BLaER1 treated with 17β-estradiol and CSF1 and Interleukin-3, amounts not matched to agents 10 nM and 100 nM (cell line): ENCODE results near the gene RCC2.
"Not testable (repeated sequence)": the region's sequence is repeated elsewhere in the genome, so short reads cannot be mapped to it uniquely, and the experiment has no call there.

Experiments used
- H3K27ac ChIP-seq, 11 experiments: shearing (Covaris generic); formaldehyde crosslinking; 2 replicates each; pipeline ENCODE4 v1.8.1; 2022
- H3K27me3 ChIP-seq, 11 experiments: shearing (Covaris generic); formaldehyde crosslinking; 2 replicates each; pipeline ENCODE4 v1.8.1; 2022
- H3K36me3 ChIP-seq, 11 experiments: shearing (Covaris generic); formaldehyde crosslinking; 2 replicates each; pipeline ENCODE4 v1.8.1; 2022
- H3K4me1 ChIP-seq, 10 experiments: shearing (Covaris generic); formaldehyde crosslinking; 2 replicates each; pipeline ENCODE4 v1.8.1; 2022
- H3K4me2 ChIP-seq, 11 experiments: shearing (Covaris generic); formaldehyde crosslinking; 2 replicates each; pipeline ENCODE4 v1.8.1; 2022
- H3K4me3 ChIP-seq, 10 experiments: shearing (Covaris generic); formaldehyde crosslinking; 2 replicates each; pipeline ENCODE4 v1.8.1; 2022
- H3K9ac ChIP-seq, 11 experiments: shearing (Covaris generic); formaldehyde crosslinking; 2 replicates each; pipeline ENCODE4 v1.8.1; 2022
- H3K9me3 ChIP-seq, 11 experiments: shearing (Covaris generic); formaldehyde crosslinking; replicated peaks in 1 of 11; 2 replicates each; pipeline ENCODE4 v1.8.1; 2022
- H4K20me1 ChIP-seq, 11 experiments: shearing (Covaris generic); formaldehyde crosslinking; 2 replicates each; pipeline ENCODE4 v1.8.1; 2022
- Cebpa-rat ChIP-seq, 11 experiments: shearing (Covaris generic); IDR thresholded peaks; 2 replicates each; pipeline ENCODE4 v1.8.1; 2022

The RCC2 gene

GRCh38 chr1:17439250-17440073 is at the start of gene RCC2:
TSS of gene RCC2 (minus strand) at chr1:17439677. CDS start at chr1:17438514, 1,163 bp downstream.
- peaks cover 30 to 36% (median 31%) of the 10 kb centered on the region in 11 experiments for H4K20me1 ChIP-seq
- peak within 1 kb of the TSS; percentile 97 to 100 (median 100) for H3K9ac ChIP-seq
- peak within 1 kb of the TSS; percentile 76 to 94 (median 90) for H3K4me2 ChIP-seq
- no peaks in the 10 kb centered on the region; a peak in 1 of 22 replicates for H3K9me3 ChIP-seq
- H3K36me3 ChIP-seq: peaks cover 10 to 33% (median 30%) of the 10 kb centered on the region in 11 experiments
- TF ChIP-seq Cebpa-rat (IDR thresholded peaks at IDR 0.05): no peak
- peak within 1 kb of the TSS; percentile 87 to 100 (median 99) for H3K4me3 ChIP-seq
- H3K4me1 ChIP-seq: peaks cover 46 to 52% (median 49%) of the 10 kb centered on the region in 10 experiments
- peak within 1 kb of the TSS; percentile 83 to 100 (median 100) for H3K27ac ChIP-seq
- H3K27me3 ChIP-seq: peaks cover 0 to 5% (median 0%) of the 10 kb centered on the region in 11 experiments; a peak in 2 of 22 replicates

- no peak overlapping the region for H3K27ac ChIP-seq
- H3K27me3 ChIP-seq: no peaks in the 10 kb centered on the region
- TF ChIP-seq Cebpa-rat (IDR thresholded peaks at IDR 0.05): no peak
- H4K20me1 ChIP-seq: no peaks in the 10 kb centered on the region
- H3K4me2 ChIP-seq: no peak overlapping the region
- no peaks in the 10 kb centered on the region for H3K9me3 ChIP-seq
- H3K4me1 ChIP-seq: peaks cover 0 to 18% (median 11%) of the 10 kb centered on the region in 10 experiments; a peak in 12 of 20 replicates
- no peak overlapping the region for H3K4me3 ChIP-seq
- no peak overlapping the region for H3K9ac ChIP-seq
- H3K36me3 ChIP-seq: no peaks in the 10 kb centered on the region
These were observed 46.8 kb upstream of the RCC2 start for GRCh38 chr1:17486242-17486641.

GRCh38 chr1:17485281-17485680 is 45.8 kb upstream of the RCC2 start:
- TF ChIP-seq Cebpa-rat (IDR thresholded peaks at IDR 0.05): no peak

DNA sequence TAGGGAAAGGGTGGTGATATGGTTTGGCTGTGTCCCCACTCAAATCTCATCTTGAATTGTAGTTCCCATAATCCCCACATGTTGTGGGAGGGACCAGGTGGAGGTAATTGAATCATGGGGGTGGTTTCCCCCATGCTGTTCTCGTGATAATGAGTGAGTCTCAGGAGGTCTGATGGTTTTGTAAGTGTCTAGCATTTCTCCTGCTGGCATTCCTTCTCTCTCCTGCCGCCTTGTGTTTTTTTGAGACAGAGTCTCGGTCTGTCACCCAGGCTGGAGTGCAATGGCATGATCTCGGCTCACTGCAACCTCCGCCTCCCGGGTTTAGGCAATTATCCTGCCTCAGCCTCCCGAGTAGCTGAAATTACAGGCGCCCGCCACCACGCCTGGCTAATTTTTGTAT is 42.5 kb upstream of the RCC2 start:
- H3K4me2 ChIP-seq, H3K36me3 ChIP-seq, H4K20me1 ChIP-seq, H3K4me1 ChIP-seq, H3K9ac ChIP-seq, H3K27ac ChIP-seq, H3K27me3 ChIP-seq, H3K4me3 ChIP-seq, H3K9me3 ChIP-seq: not testable (repeated sequence)

More at GRCh38 chr1:17485281-17485680, 45.8 kb upstream of the RCC2 start:
- Histone ChIP-seq H3K4me2 (no peak overlapping the region), H3K9me3 (no peaks in the 10 kb centered on the region), H3K9ac (no peak overlapping the region), H3K27me3 (no peaks in the 10 kb centered on the region), H3K36me3 (no peaks in the 10 kb centered on the region), H4K20me1 (no peaks in the 10 kb centered on the region), H3K4me1 (peaks cover 0 to 18% (median 11%) of the 10 kb centered on the region in 10 experiments; a peak in 12 of 20 replicates), H3K27ac (no peak overlapping the region), H3K4me3 (no peak overlapping the region)

GRCh38 chr1:17480846-17481245 is 41.4 kb upstream of the RCC2 start:
- H3K4me3 ChIP-seq: no peak overlapping the region
- no peak overlapping the region for H3K4me2 ChIP-seq
- TF ChIP-seq Cebpa-rat (IDR thresholded peaks at IDR 0.05): no peak
- H3K27me3 ChIP-seq: no peaks in the 10 kb centered on the region
- H3K9me3 ChIP-seq: no peaks in the 10 kb centered on the region
- H3K4me1 ChIP-seq: no peaks in the 10 kb centered on the region
- H3K36me3 ChIP-seq: no peaks in the 10 kb centered on the region
- H4K20me1 ChIP-seq: no peaks in the 10 kb centered on the region
- H3K27ac ChIP-seq: no peak overlapping the region
- no peak overlapping the region for H3K9ac ChIP-seq

- no peaks in the 10 kb centered on the region for H3K9me3 ChIP-seq
- no peak overlapping the region for H3K27ac ChIP-seq
- no peak overlapping the region for H3K4me3 ChIP-seq
- no peaks in the 10 kb centered on the region for H3K4me1 ChIP-seq
- no peak for TF ChIP-seq Cebpa-rat (IDR thresholded peaks at IDR 0.05)
- H3K27me3 ChIP-seq: no peaks in the 10 kb centered on the region
- H3K4me2 ChIP-seq: no peak overlapping the region
- no peak overlapping the region for H3K9ac ChIP-seq
- H3K36me3 ChIP-seq: no peaks in the 10 kb centered on the region
- H4K20me1 ChIP-seq: no peaks in the 10 kb centered on the region
These were observed 36.3 kb upstream of the RCC2 start for GRCh38 chr1:17475752-17476151.

DNA sequence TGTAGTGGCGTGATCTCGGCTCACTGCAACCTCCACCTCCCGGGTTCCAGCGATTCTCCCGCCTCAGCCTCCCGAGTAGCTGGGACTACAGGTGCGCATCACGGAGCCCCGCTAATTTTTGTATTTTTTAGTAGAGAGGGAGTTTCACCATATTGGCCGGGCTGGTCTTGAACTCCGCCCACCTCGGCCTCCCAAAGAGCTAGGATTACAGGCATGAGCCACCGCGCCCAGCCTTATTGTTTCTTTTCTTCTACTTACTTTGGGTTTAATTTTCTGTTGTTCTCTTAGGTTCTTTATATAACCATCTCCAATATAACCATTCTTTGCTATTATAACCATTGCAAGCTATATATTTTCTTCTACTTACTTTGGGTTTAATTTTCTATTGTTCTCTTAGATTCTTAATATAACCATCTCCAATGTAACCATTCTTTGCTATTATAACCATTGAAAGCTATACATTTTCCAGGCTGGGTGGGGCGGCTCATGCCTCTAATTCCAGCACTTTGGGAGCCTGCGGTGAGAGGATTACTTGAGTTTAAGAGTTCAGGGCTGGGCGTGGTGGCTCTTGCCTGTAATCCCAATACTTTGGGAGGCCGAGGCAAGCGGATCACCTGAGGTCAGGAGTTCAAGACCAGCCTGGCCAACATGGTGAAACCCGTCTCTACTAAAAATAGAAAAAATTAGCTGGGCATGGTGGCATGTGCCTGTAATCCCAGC is 35.5 kb upstream of the RCC2 start:
- H3K27ac ChIP-seq, H3K9me3 ChIP-seq, H4K20me1 ChIP-seq, H3K36me3 ChIP-seq, H3K27me3 ChIP-seq, H3K4me1 ChIP-seq, H3K4me3 ChIP-seq, H3K9ac ChIP-seq, H3K4me2 ChIP-seq: not testable (repeated sequence)

GRCh38 chr1:17472814-17473213 is 33.3 kb upstream of the RCC2 start:
- Histone ChIP-seq H3K4me1 (no peaks in the 10 kb centered on the region), H3K4me3 (no peak overlapping the region), H3K4me2 (no peak overlapping the region), H3K27ac (no peak overlapping the region), H3K9me3 (no peaks in the 10 kb centered on the region), H4K20me1 (no peaks in the 10 kb centered on the region), H3K9ac (no peak overlapping the region), H3K27me3 (no peaks in the 10 kb centered on the region), H3K36me3 (no peaks in the 10 kb centered on the region)
- TF ChIP-seq Cebpa-rat (IDR thresholded peaks at IDR 0.05): no peak

- no peaks in the 10 kb centered on the region for H3K36me3 ChIP-seq
- TF ChIP-seq Cebpa-rat (IDR thresholded peaks at IDR 0.05): no peak
- H3K9me3 ChIP-seq: no peaks in the 10 kb centered on the region
- no peaks in the 10 kb centered on the region for H4K20me1 ChIP-seq
- no peak overlapping the region for H3K4me2 ChIP-seq
- no peaks in the 10 kb centered on the region for H3K4me1 ChIP-seq
- no peak overlapping the region for H3K9ac ChIP-seq
- H3K4me3 ChIP-seq: no peak overlapping the region
- no peak overlapping the region for H3K27ac ChIP-seq
- H3K27me3 ChIP-seq: no peaks in the 10 kb centered on the region
These were observed 31.9 kb upstream of the RCC2 start for GRCh38 chr1:17471393-17471792.
